Epidermal melanocyte (primary cell): Measurements from ENCODE around the gene RBMS3.
"Not testable (repeated sequence)": the region's sequence is repeated elsewhere in the genome, so short reads cannot be mapped to it uniquely, and the experiment has no call there.

ENCODE experiments used
- DNase-seq: peaks from one replicate; pipeline ENCODE4 v3.0.0; 2011; ENCODE audit warnings: low spot score; ENCODE audit not compliant: insufficient read length

RBMS3 gene

GRCh38 chr3:29764041-29764440 lies 483.2 kb downstream of the RBMS3 start:
- no peak for DNase-seq

- DNase-seq: no peak
These were observed 483.9 kb downstream of the RBMS3 start for GRCh38 chr3:29764603-29765254.

GRCh38 chr3:29771602-29772001 lies 490.7 kb downstream of the RBMS3 start:
- no peak for DNase-seq

GRCh38 chr3:29772436-29772835 lies 491.6 kb downstream of the RBMS3 start:
- no peak for DNase-seq

GRCh38 chr3:29773481-29773880 lies 492.6 kb downstream of the RBMS3 start:
- no peak for DNase-seq

GRCh38 chr3:29775340-29775739 lies 494.5 kb downstream of the RBMS3 start:
- no peak for DNase-seq

- DNase-seq: no peak
These were observed 497.0 kb downstream of the RBMS3 start for GRCh38 chr3:29777869-29778268.

GRCh38 chr3:29789686-29790085 lies 508.8 kb downstream of the RBMS3 start:
- DNase-seq: no peak

GRCh38 chr3:29796808-29797207 lies 515.9 kb downstream of the RBMS3 start:
- no peak for DNase-seq

- DNase-seq: no peak
These were observed 521.2 kb downstream of the RBMS3 start for GRCh38 chr3:29802057-29802456.

GRCh38 chr3:29804044-29804443 lies 523.2 kb downstream of the RBMS3 start:
- DNase-seq: no peak

- DNase-seq: no peak
These were observed 524.9 kb downstream of the RBMS3 start for GRCh38 chr3:29805757-29806156.

- not testable (repeated sequence) for DNase-seq
These were observed 527.5 kb downstream of the RBMS3 start for GRCh38 chr3:29808324-29808723.

GRCh38 chr3:29822071-29822470 lies 541.2 kb downstream of the RBMS3 start:
- no peak for DNase-seq

- no peak for DNase-seq
These were observed 542.4 kb downstream of the RBMS3 start for GRCh38 chr3:29823233-29823632.

- DNase-seq: no peak
These were observed 545.8 kb downstream of the RBMS3 start for GRCh38 chr3:29826712-29827111.

- DNase-seq: no peak
These were observed 546.9 kb downstream of the RBMS3 start for GRCh38 chr3:29827756-29828155.

GRCh38 chr3:29829340-29829739 lies 548.5 kb downstream of the RBMS3 start:
- no peak for DNase-seq

- DNase-seq: no peak
These were observed 569.8 kb downstream of the RBMS3 start for GRCh38 chr3:29850641-29851040.

- DNase-seq: no peak
These were observed 571.9 kb downstream of the RBMS3 start for GRCh38 chr3:29852767-29853166.

GRCh38 chr3:29853841-29854397 lies 573.0 kb downstream of the RBMS3 start:
- DNase-seq: no peak

GRCh38 chr3:29854821-29855220 lies 574.0 kb downstream of the RBMS3 start:
- DNase-seq: no peak

- DNase-seq: no peak
These were observed 578.9 kb downstream of the RBMS3 start for GRCh38 chr3:29859726-29860270.
